Activated gamma-delta T cell treated with Interleukin-2 at 50 U/mL for 16 hours (primary cell): ENCODE data around the gene PSMA6.
"Not testable (repeated sequence)": the region's sequence is repeated elsewhere in the genome, so short reads cannot be mapped to it uniquely, and the experiment has no call there.

Source experiments
- DNase-seq: peaks from one replicate; pipeline ENCODE4 v3.0.0-alpha.2; 2020

Gene PSMA6

DNA sequence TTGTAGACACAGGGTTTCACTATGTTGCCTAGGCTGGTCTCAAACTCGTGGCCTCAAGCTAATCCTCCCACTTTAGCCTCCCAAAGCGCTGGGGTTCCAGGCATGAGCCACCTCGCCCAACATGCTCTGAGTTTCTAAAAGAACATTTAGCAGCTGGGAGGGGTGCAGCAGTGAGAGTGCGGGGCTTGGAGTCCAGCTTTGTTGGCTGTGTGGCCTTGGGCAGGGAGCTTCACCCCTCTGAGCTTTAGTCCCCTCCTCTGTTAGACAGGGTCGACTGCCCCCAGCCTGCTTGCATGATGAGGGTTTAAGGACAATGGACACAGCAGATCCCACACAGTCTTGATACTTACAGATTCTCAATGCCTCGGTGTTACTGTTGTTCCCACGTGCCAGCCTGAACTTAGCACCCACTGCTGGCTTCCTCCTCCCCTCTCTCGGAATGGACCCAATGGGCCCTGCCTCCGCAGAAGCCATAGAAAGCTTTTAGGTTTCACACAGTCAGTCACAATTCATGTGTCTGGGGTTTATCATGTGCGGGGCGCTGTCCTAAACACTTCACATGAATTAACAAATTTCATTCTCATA is 54.6 kb downstream of the PSMA6 start:
- no peak for DNase-seq

- DNase-seq: no peak
These were observed 55.3 kb downstream of the PSMA6 start for GRCh38 chr14:35347323-35348043.

DNA sequence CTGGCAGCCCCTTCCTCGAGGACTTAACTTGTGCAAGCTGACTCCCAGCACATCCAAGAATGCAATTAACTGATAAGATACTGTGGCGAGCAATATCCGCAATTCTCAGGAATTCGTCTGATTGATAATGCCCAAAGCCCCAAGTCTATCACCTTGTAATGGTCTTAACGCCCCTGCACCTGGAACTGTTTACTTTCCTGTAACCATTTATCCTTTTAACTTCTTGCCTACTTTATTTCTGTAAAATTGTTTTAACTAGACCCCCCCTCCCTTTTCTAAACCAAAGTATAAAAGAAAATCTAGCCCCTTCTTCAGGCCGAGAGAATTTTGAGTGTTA is 55.8 kb downstream of the PSMA6 start:
- not testable (repeated sequence) for DNase-seq

- no peak for DNase-seq
These were observed 57.5 kb downstream of the PSMA6 start for GRCh38 chr14:35349496-35350365.

DNA sequence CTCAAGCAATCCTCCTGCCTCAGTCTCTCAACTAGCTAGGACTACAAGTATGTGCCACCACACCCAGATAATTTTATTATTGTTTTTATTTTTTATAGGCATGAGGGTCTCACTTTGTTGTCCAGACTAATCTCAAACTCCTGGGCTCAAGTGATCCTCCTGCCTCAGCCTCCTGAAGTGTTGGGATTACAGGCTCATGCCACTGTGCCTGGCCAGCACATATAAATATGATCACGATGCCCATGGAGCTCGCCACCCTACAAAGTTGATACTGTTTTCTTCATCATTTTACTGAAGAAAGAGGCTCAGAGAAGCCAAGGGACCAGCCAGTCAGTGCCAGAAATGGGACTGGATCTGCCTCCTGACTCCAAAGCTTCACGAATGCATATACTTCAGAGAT is 59.3 kb downstream of the PSMA6 start:
- no peak for DNase-seq

DNA sequence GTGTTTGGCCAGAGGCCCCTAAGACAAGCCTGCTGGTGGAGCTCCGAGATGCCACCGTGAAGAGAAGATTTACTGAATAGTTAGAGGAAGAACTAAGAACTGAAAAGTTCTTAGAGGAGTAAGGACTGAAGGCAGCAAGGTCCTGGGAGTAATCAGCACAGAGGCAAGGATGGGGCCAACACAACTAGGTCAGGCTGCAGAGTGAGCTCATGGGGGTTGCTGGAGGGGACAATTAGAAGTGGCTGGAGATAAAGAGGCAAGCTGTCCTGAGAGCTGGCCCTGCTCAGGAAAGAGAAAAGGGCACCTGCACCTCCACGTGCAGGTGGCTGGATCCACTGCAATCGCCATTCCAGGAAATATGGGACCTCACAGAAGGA is 59.7 kb downstream of the PSMA6 start:
- DNase-seq: no peak

GRCh38 chr14:35352274-35353233 is 60.4 kb downstream of the PSMA6 start:
- DNase-seq: no peak

DNA sequence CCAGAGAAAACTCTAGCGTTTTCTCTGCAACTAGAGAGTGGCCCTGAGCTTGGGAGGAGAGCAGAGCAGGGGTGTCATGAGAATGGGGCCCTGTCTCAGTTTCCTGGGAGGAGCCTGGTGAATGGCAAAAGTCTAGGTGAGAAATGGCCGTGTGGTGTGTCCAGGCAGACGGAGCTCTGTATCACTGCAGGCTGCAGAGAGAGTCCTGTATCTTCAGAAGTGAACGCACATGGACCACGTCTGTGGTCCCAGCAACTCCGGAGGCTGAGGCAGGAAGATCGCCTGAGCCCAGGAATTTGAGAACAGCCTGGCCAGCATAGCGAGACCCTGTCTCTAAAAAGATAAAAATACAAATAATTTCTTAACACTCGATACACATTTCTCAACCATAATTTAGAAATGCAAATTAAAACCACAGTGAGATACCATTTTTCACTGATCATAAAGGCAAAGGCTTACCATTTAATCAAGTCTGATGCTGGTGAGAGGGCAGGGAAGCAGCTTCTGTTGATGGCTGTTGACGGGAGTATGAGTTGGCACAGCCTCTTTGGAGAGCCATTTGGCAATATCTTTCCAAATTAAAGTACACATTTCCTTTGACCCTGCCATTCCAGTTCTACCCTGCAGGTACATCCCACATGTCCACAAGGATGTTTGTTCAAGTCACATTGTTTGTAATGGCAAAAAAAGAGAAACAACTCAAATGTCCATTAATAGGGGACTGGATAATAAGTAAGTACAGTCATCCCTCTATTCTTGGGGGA is 61.4 kb downstream of the PSMA6 start:
- DNase-seq: no peak

GRCh38 chr14:35355235-35355634 is 63.1 kb downstream of the PSMA6 start:
- DNase-seq: not testable (repeated sequence)

DNA sequence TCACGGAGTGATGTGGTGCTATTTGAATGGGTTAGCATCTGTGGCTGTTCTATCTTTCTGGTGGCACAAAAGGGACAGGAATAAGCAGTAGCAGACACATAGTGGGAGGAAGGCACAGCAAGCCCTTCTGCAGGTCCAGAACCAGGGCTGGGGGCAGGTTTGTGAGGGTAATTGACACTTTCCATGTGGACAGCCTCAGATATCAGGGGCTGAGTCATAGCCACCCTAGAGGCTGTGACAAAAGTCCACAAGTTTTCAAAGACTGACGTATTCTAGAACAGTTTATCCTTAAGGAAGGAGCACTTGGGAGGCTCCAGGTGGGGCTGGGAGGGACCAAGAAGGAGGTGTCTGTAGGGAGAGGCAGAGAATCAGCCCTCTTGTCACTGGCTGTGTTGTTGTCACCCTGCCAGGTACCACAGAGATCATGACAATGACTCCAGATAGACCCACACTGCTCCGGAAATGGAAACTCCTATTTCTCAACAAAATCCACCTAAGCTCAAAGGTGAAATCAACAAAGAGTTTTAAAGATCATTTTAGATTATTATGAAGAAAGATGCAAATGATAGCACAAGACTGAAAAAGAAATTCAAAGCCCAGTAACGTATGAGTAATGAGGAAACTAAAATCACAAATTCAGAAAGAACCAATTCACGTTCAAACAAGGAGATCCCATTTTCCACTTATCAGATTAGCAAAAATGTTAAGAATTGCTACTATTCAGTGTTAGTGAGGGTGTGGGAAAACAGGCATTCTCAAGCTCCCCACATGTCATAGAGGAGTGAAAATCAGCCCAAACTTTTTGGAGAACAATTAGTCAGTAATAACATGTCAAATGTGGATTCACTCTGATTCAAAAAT is 64.0 kb downstream of the PSMA6 start:
- DNase-seq: no peak

GRCh38 chr14:35359655-35360054 is 67.5 kb downstream of the PSMA6 start:
- not testable (repeated sequence) for DNase-seq

DNA sequence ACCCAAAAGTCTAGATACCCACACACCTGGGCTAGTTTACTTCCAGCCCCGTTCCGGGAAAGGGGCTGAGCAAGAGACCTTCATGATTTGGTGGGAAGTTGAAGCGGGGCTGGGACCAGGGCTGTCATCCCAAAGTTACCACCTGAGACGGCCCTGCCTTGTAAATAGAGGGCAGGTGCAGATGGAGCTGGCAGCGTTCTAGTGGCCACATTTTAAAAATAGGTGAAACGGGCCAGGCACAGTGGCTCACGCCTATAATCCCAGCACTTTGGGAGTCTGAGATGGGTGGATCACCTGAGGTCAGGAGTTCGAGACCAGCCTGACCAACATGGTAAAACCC is 68.9 kb downstream of the PSMA6 start:
- no peak for DNase-seq

DNA sequence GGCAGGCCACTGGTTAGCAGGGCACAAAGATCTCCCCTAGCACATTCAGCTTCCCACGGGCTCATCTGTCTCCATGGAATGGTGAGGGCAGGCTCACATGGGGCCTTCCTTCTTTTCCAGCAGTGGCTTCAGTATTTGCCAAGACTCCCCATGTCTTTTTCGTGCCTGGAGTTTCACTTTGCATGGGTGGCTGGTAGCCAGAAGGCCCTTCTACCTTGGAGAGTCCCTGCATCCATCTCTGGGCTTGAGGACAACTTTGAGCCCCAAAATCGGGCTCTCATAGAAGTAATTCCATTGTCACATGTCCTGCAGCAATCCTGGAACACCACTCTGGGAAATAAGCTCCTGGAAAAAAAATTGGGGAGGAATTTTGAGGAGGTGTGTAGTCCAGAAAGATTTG is 70.3 kb downstream of the PSMA6 start:
- no peak for DNase-seq

DNA sequence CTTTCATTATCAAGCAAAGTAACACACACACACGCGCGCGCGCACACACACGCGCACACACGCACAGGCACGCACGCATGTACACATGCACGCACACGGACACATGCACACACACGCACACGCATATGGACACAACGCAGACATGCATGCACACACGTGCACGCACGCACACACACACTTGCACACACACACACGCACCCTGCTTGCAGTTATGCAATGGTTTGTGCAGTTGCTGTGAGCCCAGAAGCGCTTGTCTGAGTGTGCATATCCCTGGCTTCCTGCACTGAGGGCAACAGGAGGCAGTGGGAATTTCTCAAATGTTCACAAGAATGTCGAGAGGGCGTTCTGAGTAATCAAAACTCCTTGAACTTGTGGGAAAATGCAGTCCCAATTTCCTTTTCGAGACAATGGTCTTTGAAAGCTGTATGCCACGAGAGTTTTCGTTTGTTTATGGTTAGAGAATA is 70.8 kb downstream of the PSMA6 start:
- no peak for DNase-seq

DNA sequence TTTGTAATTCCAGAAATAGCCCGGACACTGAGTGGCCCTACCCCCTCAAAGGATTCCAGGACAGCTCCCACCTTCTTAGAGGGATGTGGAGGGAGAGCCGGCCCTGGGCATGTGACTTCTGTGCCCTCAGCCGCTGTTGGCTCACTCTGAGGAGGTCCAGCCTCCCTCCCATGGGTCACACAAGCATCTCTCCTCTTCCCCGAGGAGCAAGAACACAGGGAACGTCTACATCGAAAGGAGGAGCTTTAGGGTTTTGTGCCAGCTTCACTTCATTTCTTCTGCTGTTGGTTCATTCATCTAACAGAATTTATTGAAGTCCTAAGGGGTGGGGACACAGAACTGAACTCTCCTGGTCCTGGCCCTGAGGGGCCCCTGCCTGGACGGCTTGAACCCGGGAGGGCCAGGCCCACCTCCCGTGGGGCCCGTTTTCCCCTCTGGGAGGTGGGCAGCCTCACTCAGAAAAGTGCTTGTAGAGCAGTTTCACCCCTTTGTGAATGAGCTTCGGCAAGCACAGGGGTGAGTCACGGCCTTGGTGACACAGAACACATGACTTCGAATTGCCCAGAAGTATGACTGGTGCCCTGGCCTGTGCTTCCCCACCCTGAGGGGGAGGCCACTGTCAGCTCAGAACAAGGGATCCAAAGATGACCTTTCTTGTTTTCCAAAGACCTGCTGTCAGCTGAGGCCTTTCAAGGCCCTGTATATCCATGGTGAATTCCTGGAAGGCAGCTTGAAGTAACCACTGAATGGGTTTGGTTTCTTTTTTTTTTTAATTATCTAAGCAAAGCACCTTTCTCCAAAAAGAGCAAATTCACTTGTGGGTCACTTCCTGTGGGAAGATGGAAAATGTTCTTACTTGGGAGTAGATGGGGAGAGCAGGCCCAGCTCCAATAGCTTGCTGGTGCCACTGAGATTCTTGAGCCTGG is 73.2 kb downstream of the PSMA6 start:
- peak; percentile 37 for DNase-seq

- DNase-seq: no peak
These were observed 73.9 kb downstream of the PSMA6 start for GRCh38 chr14:35366056-35366451.

DNA sequence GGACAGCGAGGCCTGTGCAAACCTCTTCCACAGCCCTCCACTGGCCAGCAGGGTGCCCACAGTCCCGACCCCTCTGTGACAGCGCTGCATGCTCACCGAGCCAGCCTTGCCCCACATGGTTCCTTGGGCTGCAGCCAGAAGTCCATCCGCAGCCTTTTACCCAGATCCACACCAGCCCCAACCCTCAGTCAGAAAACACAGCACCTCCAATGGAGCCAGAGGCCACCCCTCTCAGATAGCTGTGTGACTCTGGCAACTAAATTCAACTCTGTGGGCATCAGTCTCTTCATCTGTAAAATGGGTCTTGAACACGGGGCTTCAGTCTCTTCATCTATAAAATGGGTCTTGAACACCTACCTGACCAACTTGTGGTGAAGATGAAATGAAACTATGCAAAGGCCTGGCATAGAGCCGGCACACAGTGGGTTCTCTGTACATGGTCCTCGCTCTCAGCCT is 74.4 kb downstream of the PSMA6 start:
- no peak for DNase-seq

GRCh38 chr14:35367056-35367372 is 74.8 kb downstream of the PSMA6 start:
- DNase-seq: no peak
